Stimulated activated naive B cell treated with anti-CD40 and anti-IgM and Interleukin-4, amounts not matched to agents 10 μg/mL and 1 μg/mL and 100 μg/mL, for 72 hours (primary cell): ENCODE data around the gene WWOX.

Source experiments
- ATAC-seq, 2 donors: fragments of 150-1000 bp; cut with Tn5 transposase; replicated peaks; 2 replicates each; pipeline ENCODE4 v1.10.0; 2021; ENCODE audit warnings: moderate library complexity in 1 of 2
- DNase-seq: peaks from one replicate; pipeline ENCODE4 v3.0.0; 2021
- H3K27ac Mint-ChIP-seq: one replicate; pipeline ENCODE4 v1.8.0; 2022; ENCODE audit warnings: mild to moderate bottlenecking, mixed read lengths
- H3K27me3 Mint-ChIP-seq, 2 donors: one replicate each; pipeline ENCODE4 v1.8.0; 2022; ENCODE audit warnings: mixed read lengths in 2 of 2
- H3K36me3 Mint-ChIP-seq, 2 donors: one replicate each; pipeline ENCODE4 v1.8.0; 2022; ENCODE audit warnings: mixed read lengths in 2 of 2, mild to moderate bottlenecking in 1 of 2
- H3K4me1 Mint-ChIP-seq, 2 donors: one replicate each; pipeline ENCODE4 v1.8.0; 2022; ENCODE audit warnings: mixed read lengths in 2 of 2, mild to moderate bottlenecking in 1 of 2
- H3K4me3 Mint-ChIP-seq, 2 donors: one replicate each; pipeline ENCODE4 v1.8.0; 2022; ENCODE audit warnings: mild to moderate bottlenecking in 2 of 2, mixed read lengths in 2 of 2, moderate library complexity in 1 of 2
- H3K9me3 Mint-ChIP-seq, 2 donors: one replicate each; pipeline ENCODE4 v1.8.0; 2022; ENCODE audit warnings: mixed read lengths in 2 of 2, mild to moderate bottlenecking in 1 of 2

The WWOX gene

GRCh38 chr16:78956859-78957258, 857.4 kb downstream of the WWOX start:
- DNase-seq, result no peak
- Mint-ChIP-seq H3K27me3 (peaks cover 9 to 35% of the 10 kb centered on the region in 2 donors), H3K27ac (no peak overlapping the region), H3K4me1 (peaks cover 24 to 29% of the 10 kb centered on the region in 2 donors), H3K9me3 (peaks cover 4 to 5% of the 10 kb centered on the region in 2 donors), H3K36me3 (peaks cover 3 to 4% of the 10 kb centered on the region in 2 donors), H3K4me3 (no peak overlapping the region)
- ATAC-seq, result no peak

- H3K4me3 Mint-ChIP-seq, result no peak overlapping the region
- peaks cover 4 to 5% of the 10 kb centered on the region in 2 donors for H3K9me3 Mint-ChIP-seq
- H3K27me3 Mint-ChIP-seq, result peaks cover 9 to 31% of the 10 kb centered on the region in 2 donors
- peaks cover 3 to 4% of the 10 kb centered on the region in 2 donors for H3K36me3 Mint-ChIP-seq
- DNase-seq (no peak), ATAC-seq (peak in 1 of 2 donors; percentile 17)
- peaks cover 28 to 32% of the 10 kb centered on the region in 2 donors for H3K4me1 Mint-ChIP-seq
- no peak overlapping the region for H3K27ac Mint-ChIP-seq
These were observed 858.1 kb downstream of the WWOX start for GRCh38 chr16:78957317-78958100.

GRCh38 chr16:78961464-78961863, 862.0 kb downstream of the WWOX start:
- peaks cover 38 to 55% of the 10 kb centered on the region in 2 donors for H3K4me1 Mint-ChIP-seq
- peaks cover 10% of the 10 kb centered on the region in 2 donors for H3K36me3 Mint-ChIP-seq
- DNase-seq (peak; percentile 41), ATAC-seq (peak; percentile 63 to 70)
- H3K4me3 Mint-ChIP-seq, result peak overlapping the region; percentile 66 to 71
- peaks cover 9 to 10% of the 10 kb centered on the region in 2 donors for H3K9me3 Mint-ChIP-seq
- peak overlapping the region; percentile 97 for H3K27ac Mint-ChIP-seq
- H3K27me3 Mint-ChIP-seq, result peaks cover 4 to 31% of the 10 kb centered on the region in 2 donors

GRCh38 chr16:78962457-78962929, 863.0 kb downstream of the WWOX start:
- peak; percentile 93 to 95 for ATAC-seq

GRCh38 chr16:78967948-78968347, 868.5 kb downstream of the WWOX start:
- Mint-ChIP-seq H3K4me3 (no peak overlapping the region), H3K27ac (no peak overlapping the region), H3K9me3 (peaks cover 5% of the 10 kb centered on the region in 2 donors), H3K27me3 (peaks cover 21 to 46% of the 10 kb centered on the region in 2 donors), H3K4me1 (peaks cover 14 to 42% of the 10 kb centered on the region in 2 donors), H3K36me3 (peaks cover 10 to 16% of the 10 kb centered on the region in 2 donors)
- DNase-seq (no peak), ATAC-seq (no peak)

More at GRCh38 chr16:78962457-78962929, 863.0 kb downstream of the WWOX start:
- Mint-ChIP-seq H3K4me3 (peak overlapping the region in 1 of 2 donors; percentile 7), H3K4me1 (peaks cover 40 to 62% of the 10 kb centered on the region in 2 donors), H3K9me3 (peaks cover 9 to 10% of the 10 kb centered on the region in 2 donors), H3K27ac (peak overlapping the region; percentile 65), H3K36me3 (peaks cover 10% of the 10 kb centered on the region in 2 donors), H3K27me3 (peaks cover 6 to 26% of the 10 kb centered on the region in 2 donors)
- DNase-seq, result peak; percentile 33

- no peak for DNase-seq
- Mint-ChIP-seq H3K4me3 (no peak overlapping the region), H3K4me1 (peaks cover 7 to 29% of the 10 kb centered on the region in 2 donors), H3K27me3 (peaks cover 21 to 38% of the 10 kb centered on the region in 2 donors), H3K36me3 (peaks cover 3 to 11% of the 10 kb centered on the region in 2 donors), H3K27ac (no peak overlapping the region), H3K9me3 (no peaks in the 10 kb centered on the region)
- ATAC-seq, result no peak
These were observed 870.3 kb downstream of the WWOX start for GRCh38 chr16:78969721-78970120.

- H3K4me3 Mint-ChIP-seq, result no peak overlapping the region
- H3K4me1 Mint-ChIP-seq, result peaks cover 7 to 27% of the 10 kb centered on the region in 2 donors
- H3K36me3 Mint-ChIP-seq, result peaks cover 3 to 9% of the 10 kb centered on the region in 2 donors
- ATAC-seq (no peak), DNase-seq (no peak)
- H3K9me3 Mint-ChIP-seq, result no peaks in the 10 kb centered on the region
- H3K27me3 Mint-ChIP-seq, result peaks cover 21 to 36% of the 10 kb centered on the region in 2 donors
- H3K27ac Mint-ChIP-seq, result no peak overlapping the region
These were observed 871.2 kb downstream of the WWOX start for GRCh38 chr16:78970650-78971049.

GRCh38 chr16:78972006-78972405, 872.6 kb downstream of the WWOX start:
- ATAC-seq, result no peak
- Mint-ChIP-seq H3K9me3 (no peaks in the 10 kb centered on the region), H3K4me1 (peaks cover 4 to 14% of the 10 kb centered on the region in 2 donors), H3K4me3 (no peak overlapping the region), H3K36me3 (peaks cover 5 to 8% of the 10 kb centered on the region in 2 donors), H3K27ac (no peak overlapping the region), H3K27me3 (peaks cover 21 to 41% of the 10 kb centered on the region in 2 donors)
- DNase-seq, result no peak

GRCh38 chr16:78972986-78973385, 873.5 kb downstream of the WWOX start:
- peaks cover 3 to 9% of the 10 kb centered on the region in 2 donors for H3K4me1 Mint-ChIP-seq
- peaks cover 5 to 8% of the 10 kb centered on the region in 2 donors for H3K36me3 Mint-ChIP-seq

GRCh38 chr16:78976212-78976611, 876.8 kb downstream of the WWOX start:
- Mint-ChIP-seq H3K9me3 (no peaks in the 10 kb centered on the region), H3K27me3 (peaks cover 5 to 23% of the 10 kb centered on the region in 2 donors), H3K36me3 (peaks cover 6 to 9% of the 10 kb centered on the region in 2 donors), H3K27ac (no peak overlapping the region), H3K4me3 (no peak overlapping the region), H3K4me1 (peaks cover 0 to 12% of the 10 kb centered on the region in 2 donors)
- ATAC-seq (no peak), DNase-seq (no peak)

More at GRCh38 chr16:78972986-78973385, 873.5 kb downstream of the WWOX start:
- Mint-ChIP-seq H3K9me3 (no peaks in the 10 kb centered on the region), H3K27ac (no peak overlapping the region), H3K4me3 (no peak overlapping the region), H3K27me3 (peaks cover 17 to 36% of the 10 kb centered on the region in 2 donors)
- ATAC-seq (no peak), DNase-seq (no peak)

- DNase-seq, result no peak
- Mint-ChIP-seq H3K9me3 (peaks cover 2 to 4% of the 10 kb centered on the region in 2 donors), H3K36me3 (peaks cover 8 to 17% of the 10 kb centered on the region in 2 donors), H3K27me3 (peaks cover 7 to 19% of the 10 kb centered on the region in 2 donors), H3K4me1 (peaks cover 0 to 8% of the 10 kb centered on the region in 2 donors), H3K4me3 (no peak overlapping the region), H3K27ac (no peak overlapping the region)
- no peak for ATAC-seq
These were observed 881.4 kb downstream of the WWOX start for GRCh38 chr16:78980825-78981224.

GRCh38 chr16:78982096-78982744, 882.8 kb downstream of the WWOX start:
- DNase-seq (no peak), ATAC-seq (no peak)
- H3K36me3 Mint-ChIP-seq, result peaks cover 8 to 16% of the 10 kb centered on the region in 2 donors
- H3K4me1 Mint-ChIP-seq, result peaks cover 0 to 8% of the 10 kb centered on the region in 2 donors
- peaks cover 7 to 13% of the 10 kb centered on the region in 2 donors for H3K27me3 Mint-ChIP-seq
- H3K4me3 Mint-ChIP-seq, result no peak overlapping the region
- no peak overlapping the region for H3K27ac Mint-ChIP-seq
- peaks cover 2 to 4% of the 10 kb centered on the region in 2 donors for H3K9me3 Mint-ChIP-seq

- Mint-ChIP-seq H3K36me3 (peaks cover 6 to 9% of the 10 kb centered on the region in 2 donors), H3K27ac (peak overlapping the region; percentile 28), H3K27me3 (peaks cover 7 to 8% of the 10 kb centered on the region in 2 donors), H3K4me1 (peaks cover 2 to 3% of the 10 kb centered on the region in 2 donors), H3K4me3 (no peak overlapping the region), H3K9me3 (peaks cover 2 to 4% of the 10 kb centered on the region in 2 donors)
- ATAC-seq (no peak), DNase-seq (no peak)
These were observed 884.9 kb downstream of the WWOX start for GRCh38 chr16:78984324-78984723.

GRCh38 chr16:78984887-78985464, 885.5 kb downstream of the WWOX start:
- Mint-ChIP-seq H3K27ac (no peak overlapping the region), H3K36me3 (peaks cover 6 to 9% of the 10 kb centered on the region in 2 donors), H3K4me3 (no peak overlapping the region), H3K27me3 (peaks cover 7 to 8% of the 10 kb centered on the region in 2 donors), H3K4me1 (peaks cover 8 to 10% of the 10 kb centered on the region in 2 donors), H3K9me3 (peaks cover 2 to 4% of the 10 kb centered on the region in 2 donors)
- ATAC-seq (no peak), DNase-seq (no peak)
